Mucosa of descending colon (tissue), 3 donors: ENCODE results near the gene C20orf173. TPM values are rescaled to one million over a fixed set of nuclear protein-coding genes. Genes with fewer than 3 reads are reported as not detected.

ENCODE experiments used
- ATAC-seq: fragments of 200-7000 bp; cut with Tn5 transposase; one replicate; pipeline ENCODE4 v1.9.1; 2020; ENCODE audit warnings: mild to moderate bottlenecking, moderate library complexity
- DNase-seq, 3 donors: peaks; one replicate each; pipeline ENCODE4 v3.0.0-alpha.2; 2020
- H3K36me3 ChIP-seq: fragments of 200-600 bp; one replicate; pipeline ENCODE4 v1.8.0; 2021; ENCODE audit warnings: low read depth, mild to moderate bottlenecking
- H3K4me1 ChIP-seq: fragments of 200-600 bp; one replicate; pipeline ENCODE4 v1.8.0; 2021; ENCODE audit warnings: low read depth, mild to moderate bottlenecking
- H3K4me3 ChIP-seq: fragments of 200-600 bp; one replicate; pipeline ENCODE4 v1.8.0; 2021; ENCODE audit warnings: mild to moderate bottlenecking
- H3K9me3 ChIP-seq: fragments of 200-600 bp; one replicate; pipeline ENCODE4 v1.8.0; 2021; ENCODE audit warnings: mild to moderate bottlenecking
- intact Hi-C, 2 donors: fragments of 100-400 bp; cut with DNase I in 1 of 2; cut with micrococcal nuclease in 1 of 2; formaldehyde crosslinking; loops; one replicate each; pipeline versions ENCODE4 v1.11.0 to v1.11.1; 2022; cut with DNase I, micrococcal nuclease
- total RNA-seq, 3 donors: library from RNA; stranded (reverse); fragmentation: NEBNext Ultra II Directional in 2 of 3; extraction: Animal tissue kit (Norgen Biotek cat#: 25700) in 2 of 3; gene quantifications; one replicate each; pipeline versions ENCODE4 v1.2.1 to v1.2.4, GENCODE V29; 2021 to 2023
- TF ChIP-seq, protein P1 (sequence below): fragments of 200-600 bp; IDR thresholded peaks from one replicate; pipeline ENCODE4 v1.8.0; 2022; ENCODE audit warnings: antibody characterized with exemption, mild to moderate bottlenecking
- donor health status: DM: no; HTN: no; CAD: no; lungs with moderate emphysema.
- donor health status: DM: no; HTN: no; CAD: no.
- donor health status: DM: no; HTN: yes; CAD: no.

The C20orf173 gene
- total RNA-seq, 3 donors from 2014 or later = not detected

DNA sequence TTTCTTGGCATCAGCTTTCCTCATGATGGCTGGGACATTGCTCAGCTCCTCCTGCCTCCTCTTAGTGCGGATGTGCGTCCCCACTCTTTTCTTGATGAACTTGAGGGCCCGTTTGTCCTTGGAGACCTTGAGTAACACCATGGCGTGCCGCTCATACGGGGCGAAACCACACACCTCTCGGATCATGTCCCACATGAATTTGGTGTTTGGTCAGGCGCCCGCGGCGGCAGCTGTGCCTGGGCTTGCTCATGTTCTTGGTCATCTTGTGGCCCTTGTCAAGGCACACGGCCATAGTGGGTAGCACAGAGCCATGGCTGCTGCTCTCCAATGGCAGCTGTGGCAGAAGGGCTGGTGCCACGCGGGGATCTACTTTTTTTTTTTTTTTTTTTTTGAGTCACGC lies 15.0 kb upstream of the C20orf173 start:
- no peaks in the 10 kb centered on the region for H3K4me1 ChIP-seq
- no peaks in the 10 kb centered on the region for H3K9me3 ChIP-seq
- H3K4me3 ChIP-seq = no peak overlapping the region
- DNase-seq (no peak), ATAC-seq (no peak)
- intact Hi-C loops = no loop called here
- TF ChIP-seq, protein P1, sequence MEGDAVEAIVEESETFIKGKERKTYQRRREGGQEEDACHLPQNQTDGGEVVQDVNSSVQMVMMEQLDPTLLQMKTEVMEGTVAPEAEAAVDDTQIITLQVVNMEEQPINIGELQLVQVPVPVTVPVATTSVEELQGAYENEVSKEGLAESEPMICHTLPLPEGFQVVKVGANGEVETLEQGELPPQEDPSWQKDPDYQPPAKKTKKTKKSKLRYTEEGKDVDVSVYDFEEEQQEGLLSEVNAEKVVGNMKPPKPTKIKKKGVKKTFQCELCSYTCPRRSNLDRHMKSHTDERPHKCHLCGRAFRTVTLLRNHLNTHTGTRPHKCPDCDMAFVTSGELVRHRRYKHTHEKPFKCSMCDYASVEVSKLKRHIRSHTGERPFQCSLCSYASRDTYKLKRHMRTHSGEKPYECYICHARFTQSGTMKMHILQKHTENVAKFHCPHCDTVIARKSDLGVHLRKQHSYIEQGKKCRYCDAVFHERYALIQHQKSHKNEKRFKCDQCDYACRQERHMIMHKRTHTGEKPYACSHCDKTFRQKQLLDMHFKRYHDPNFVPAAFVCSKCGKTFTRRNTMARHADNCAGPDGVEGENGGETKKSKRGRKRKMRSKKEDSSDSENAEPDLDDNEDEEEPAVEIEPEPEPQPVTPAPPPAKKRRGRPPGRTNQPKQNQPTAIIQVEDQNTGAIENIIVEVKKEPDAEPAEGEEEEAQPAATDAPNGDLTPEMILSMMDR = no peak
- H3K36me3 ChIP-seq = no peaks in the 10 kb centered on the region

DNA sequence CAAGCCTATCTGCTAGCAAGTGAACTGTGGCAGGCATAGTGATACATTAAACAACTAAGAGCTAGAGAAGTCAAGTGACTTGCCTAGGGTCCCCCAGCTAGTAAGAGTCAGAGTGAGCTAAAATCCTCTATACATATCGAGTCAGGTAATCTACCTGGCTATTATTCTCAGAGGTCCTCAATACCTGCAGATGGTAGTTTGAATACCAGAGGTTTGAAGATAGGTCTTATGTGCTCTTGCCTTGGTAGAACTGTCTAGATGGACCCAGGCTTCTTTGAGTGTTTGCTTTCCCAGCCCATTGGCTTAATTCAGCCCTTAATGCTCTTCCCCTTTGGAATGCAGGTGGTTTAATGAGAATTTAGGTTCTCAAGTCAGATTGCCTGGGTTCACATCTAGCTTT lies 13.5 kb upstream of the C20orf173 start:
- no peaks in the 10 kb centered on the region for H3K36me3 ChIP-seq
- no peak for DNase-seq
- TF ChIP-seq, protein P1 = no peak
- no peaks in the 10 kb centered on the region for H3K4me1 ChIP-seq
- ATAC-seq = no peak
- no peaks in the 10 kb centered on the region for H3K9me3 ChIP-seq
- no peak overlapping the region for H3K4me3 ChIP-seq
- intact Hi-C loops = no loop called here

DNA sequence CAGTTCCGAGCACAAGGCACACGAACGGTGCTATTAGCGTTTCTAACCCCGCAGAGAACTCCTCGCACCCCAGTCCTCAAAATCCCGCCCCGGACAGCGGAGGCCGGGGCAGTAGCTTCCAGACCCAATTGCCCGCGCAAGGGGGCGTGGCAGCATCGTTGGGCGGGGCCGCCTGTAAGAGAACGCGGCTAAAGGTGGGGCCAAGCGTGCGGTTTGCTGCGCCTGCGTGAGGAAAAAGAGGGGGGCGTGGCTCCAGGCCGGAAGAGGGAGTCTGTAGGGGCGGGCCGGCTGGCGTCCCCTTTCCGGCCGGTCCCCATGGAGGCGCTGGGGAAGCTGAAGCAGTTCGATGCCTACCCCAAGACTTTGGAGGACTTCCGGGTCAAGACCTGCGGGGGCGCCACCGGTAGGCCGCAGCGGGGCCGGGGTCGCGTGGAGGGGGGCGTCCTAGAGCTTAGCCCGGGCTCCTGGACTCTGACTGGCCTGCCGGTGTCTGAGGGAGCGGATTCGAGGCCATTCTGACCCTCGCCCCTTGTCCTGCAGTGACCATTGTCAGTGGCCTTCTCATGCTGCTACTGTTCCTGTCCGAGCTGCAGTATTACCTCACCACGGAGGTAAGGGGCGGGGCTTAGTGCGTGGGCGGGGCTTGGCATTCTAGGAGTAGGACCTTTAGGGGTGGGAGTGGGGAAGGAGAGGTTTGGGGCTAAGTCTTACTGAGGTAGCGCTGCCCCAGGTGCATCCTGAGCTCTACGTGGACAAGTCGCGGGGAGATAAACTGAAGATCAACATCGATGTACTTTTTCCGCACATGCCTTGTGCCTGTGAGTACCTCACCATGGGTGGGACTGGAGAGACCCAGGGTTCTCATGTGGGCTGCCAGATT lies 12.6 kb upstream of the C20orf173 start, which contains the start of gene ERGIC3:
ERGIC3 (plus strand) TSS at position 296 of the 880 bp plus-strand sequence; CDS start at position 316, 20 bp downstream.
- no peaks in the 10 kb centered on the region for H3K9me3 ChIP-seq
- DNase-seq (peak; percentile 99), ATAC-seq (peak; percentile 100)
- peak within 1 kb of the TSS; percentile 63 for H3K4me3 ChIP-seq
- no peaks in the 10 kb centered on the region for H3K4me1 ChIP-seq
- intact Hi-C loops = no loop called here
- H3K36me3 ChIP-seq = no peaks in the 10 kb centered on the region
- TF ChIP-seq, protein P1 = no peak

DNA sequence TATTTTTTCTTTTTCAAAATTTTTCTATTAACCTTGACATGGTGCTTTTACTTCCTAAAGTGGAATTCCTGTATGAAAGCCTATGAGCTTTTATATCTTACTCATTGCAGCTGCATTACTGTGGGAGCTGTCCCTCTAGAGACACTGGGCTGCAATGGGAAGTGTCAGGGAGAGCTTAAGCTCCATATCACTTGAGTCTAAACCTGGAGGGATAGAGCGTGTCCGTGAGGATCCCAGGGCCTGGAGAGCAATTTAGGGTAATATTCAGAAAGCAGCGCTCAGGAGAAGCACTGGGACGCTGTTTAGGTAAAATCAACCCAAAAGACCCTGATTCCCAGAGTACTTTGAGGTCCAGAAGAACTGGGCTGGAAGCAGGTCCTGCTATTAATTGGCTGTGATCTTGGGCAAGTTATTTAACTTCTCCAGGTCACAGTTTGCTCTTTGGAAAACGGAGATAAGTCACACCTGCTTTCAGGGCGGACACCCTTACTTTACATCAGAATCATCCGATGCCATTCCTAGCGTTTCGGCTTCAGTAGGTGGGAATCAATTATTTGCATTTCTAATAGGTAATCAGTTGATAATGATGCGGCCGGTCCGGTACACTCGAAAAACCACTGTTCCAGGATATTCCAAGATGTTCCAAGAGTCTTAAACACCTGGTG lies 11.8 kb upstream of the C20orf173 start:
- TF ChIP-seq, protein P1 = no peak
- no peak for ATAC-seq
- Histone ChIP-seq H3K4me3 (no peak overlapping the region), H3K36me3 (no peaks in the 10 kb centered on the region), H3K9me3 (no peaks in the 10 kb centered on the region), H3K4me1 (no peaks in the 10 kb centered on the region)
- intact Hi-C loops = no loop called here
- DNase-seq = no peak

DNA sequence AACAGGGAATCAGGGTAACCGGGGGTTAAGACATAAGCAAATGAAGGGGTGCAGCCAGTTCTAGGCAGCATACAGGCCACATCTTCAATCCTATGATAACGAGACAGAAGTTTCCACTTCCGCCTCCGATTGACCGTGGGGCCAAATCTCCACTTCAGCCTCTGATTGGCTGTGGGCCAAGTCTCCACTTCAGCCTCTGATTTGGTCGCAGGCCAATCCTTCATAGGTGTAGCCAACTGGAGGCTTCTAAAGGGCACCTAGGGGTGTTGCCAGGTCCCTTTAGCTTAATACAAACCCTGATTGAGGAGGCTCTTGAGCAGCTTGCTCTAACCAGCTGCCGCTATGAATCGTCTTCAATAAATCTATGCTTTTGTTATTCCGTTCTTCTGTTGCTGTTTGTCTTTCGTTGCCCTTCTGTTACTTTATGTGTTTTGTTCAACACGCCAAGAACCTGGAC lies 10.3 kb upstream of the C20orf173 start:
- ATAC-seq (peak; percentile 56), DNase-seq (peak; percentile 68 to 79 (median 69))
- Histone ChIP-seq H3K4me3 (no peak overlapping the region), H3K9me3 (no peaks in the 10 kb centered on the region), H3K4me1 (no peaks in the 10 kb centered on the region), H3K36me3 (no peaks in the 10 kb centered on the region)
- intact Hi-C loops = no loop called here
- TF ChIP-seq, protein P1 = no peak
